ENCODE results near the gene MYH14.

The MYH14 gene

DNA sequence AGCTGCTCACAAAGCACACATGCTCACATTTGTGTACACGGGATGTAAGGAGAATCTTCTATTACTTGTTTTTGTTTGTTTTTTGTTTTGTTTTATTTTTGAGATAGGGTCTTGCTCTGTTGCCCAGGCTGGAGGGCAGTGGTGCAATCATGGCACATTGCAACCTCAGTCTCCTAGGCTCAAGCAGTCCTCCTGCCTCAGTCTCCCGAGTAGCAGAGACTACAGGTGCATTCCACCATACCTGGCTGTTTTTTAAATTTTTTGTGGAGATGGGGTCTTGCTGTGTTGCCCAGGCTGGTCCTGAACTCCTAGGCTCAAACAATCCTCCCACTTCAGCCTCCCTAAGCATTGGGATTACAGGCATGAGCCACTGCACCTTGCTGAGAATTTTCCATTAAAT is 83.9 kb downstream of the MYH14 start:
- no peak for DNase-seq (ENCODE audit: low read depth in 2 of 2, low spot score in 1 of 2)

DNA sequence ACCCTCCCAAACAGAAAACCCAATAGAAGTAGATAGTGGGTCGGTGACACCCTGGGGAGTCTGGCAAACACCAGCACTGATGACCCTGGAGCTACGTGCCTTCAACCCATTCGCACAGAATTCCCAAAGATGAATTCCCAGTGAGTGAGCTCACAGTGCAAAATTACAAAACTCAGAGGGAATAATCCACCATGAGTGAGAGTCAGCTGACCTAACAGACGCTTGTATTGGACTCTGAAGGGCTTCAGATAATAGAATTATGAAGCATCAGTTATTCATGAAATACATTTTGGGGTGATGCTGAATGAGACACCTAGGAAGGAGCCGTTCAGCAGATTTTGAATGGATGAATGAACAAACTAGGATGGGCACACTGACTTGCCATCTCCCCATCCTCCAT is 85.5 kb downstream of the MYH14 start:
- DNase-seq (ENCODE audit: low read depth in 2 of 2, low spot score in 1 of 2): no peak

DNA sequence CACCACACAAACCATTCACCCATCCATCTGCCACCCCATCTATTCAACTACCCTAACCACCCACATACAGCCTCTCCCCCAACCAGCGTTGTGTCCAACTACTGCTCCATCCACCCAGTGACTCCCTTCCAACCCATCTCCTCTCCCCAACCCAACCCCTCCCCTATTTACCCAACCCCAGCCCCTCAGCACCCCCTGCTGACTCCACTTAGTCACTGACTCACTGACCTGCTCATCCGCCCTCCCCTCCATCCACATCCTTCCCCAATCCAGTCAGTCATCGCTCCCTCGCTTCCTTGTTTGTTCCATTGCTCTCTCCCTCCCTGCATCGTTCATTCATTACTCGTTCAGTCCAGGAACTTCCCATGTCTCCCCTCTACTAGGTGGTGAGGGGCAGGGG is 86.6 kb downstream of the MYH14 start:
- DNase-seq (ENCODE audit: low read depth in 2 of 2, low spot score in 1 of 2): no peak

DNA sequence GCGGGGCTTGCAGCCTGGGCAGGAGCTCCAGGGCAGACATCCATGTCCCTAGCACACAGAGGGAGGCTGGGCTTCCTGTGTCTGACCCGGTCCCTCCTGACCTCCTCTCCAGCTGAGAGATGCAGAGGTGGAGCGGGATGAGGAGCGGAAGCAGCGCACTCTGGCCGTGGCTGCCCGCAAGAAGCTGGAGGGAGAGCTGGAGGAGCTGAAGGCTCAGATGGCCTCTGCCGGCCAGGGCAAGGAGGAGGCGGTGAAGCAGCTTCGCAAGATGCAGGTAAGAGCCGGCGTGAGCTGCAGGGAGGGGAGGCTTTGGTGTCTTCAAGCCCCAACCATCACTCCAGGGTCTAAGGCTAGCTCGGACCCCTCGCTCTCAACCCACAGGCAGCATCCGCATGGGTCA is 87.4 kb downstream of the MYH14 start:
- no peak for DNase-seq (ENCODE audit: low read depth in 2 of 2, low spot score in 1 of 2)

DNA sequence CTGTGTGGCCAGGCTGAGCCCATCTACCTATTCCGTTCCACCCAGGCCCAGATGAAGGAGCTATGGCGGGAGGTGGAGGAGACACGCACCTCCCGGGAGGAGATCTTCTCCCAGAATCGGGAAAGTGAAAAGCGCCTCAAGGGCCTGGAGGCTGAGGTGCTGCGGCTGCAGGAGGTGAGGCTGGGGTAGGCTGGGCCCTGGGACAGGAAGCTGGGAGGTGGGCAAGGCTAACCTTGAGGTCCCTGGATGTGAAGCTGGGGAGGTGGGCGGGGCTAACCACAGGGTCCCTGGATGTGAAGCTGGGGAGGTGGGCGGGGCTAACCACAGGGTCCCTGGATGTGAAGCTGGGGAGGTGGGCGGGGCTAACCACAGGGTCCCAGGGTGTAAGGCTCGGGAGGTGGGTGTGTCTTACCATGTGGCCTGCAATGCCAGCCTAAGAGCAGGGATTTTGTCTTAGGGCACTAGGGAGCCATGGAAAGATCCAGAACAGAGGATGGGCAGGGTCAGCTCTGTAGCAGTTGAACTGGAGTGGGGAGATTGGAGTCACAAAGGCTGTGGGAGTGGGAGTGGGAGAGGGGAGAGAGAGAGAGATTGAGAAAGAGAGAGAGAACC is 88.9 kb downstream of the MYH14 start:
- no peak for DNase-seq (ENCODE audit: low read depth in 2 of 2, low spot score in 1 of 2)

DNA sequence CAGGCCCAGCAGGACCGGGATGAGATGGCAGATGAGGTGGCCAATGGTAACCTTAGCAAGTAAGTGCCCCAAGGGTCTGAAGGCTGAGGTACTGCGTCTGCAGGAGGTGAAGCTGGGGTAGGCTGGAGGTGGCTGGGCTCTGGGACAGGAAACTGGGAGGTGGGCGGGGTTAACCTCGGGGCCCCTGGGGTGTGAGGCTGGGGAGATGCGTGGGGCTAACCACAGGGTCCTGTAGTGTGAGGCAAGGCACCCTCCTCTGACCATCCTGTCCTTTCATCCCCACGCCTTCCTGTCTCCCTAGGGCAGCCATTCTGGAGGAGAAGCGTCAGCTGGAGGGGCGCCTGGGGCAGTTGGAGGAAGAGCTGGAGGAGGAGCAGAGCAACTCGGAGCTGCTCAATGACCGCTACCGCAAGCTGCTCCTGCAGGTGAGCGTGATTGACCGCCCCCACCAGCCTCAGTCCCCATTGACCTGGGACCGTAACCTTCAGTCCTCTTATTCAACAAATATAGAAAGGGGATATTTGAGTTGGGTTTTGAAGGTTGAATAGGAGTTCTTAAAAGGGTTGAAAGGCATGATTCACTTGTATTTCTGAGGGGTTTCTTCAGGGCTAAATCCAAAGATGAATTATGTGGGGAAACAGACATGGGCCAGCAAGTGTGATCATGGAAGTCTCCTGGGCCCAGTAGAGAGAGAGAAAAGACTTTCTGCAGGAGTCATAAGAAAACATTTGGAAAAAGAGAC is 90.0 kb downstream of the MYH14 start:
- no peak for DNase-seq (ENCODE audit: low read depth in 2 of 2, low spot score in 1 of 2)

DNA sequence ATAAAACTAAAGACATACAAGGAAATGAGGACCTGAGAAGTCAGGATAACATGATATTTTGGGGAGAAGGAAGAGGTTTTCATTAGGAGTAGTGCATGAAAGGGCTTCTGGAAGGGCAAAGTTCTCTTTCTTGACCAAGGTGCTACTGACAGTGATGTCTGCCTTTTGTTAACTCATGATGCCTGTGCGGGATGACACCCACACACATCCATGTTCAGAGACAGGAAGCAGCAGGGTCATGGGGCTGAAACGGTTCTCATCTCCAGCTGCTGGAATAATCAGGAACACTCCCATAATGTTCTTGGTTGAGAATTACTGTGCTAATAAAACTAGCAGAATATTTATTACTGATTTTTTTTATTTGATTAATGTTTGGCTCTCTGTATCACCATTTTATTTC is 96.6 kb downstream of the MYH14 start:
- DNase-seq (ENCODE audit: low read depth in 2 of 2, low spot score in 1 of 2): no peak

DNA sequence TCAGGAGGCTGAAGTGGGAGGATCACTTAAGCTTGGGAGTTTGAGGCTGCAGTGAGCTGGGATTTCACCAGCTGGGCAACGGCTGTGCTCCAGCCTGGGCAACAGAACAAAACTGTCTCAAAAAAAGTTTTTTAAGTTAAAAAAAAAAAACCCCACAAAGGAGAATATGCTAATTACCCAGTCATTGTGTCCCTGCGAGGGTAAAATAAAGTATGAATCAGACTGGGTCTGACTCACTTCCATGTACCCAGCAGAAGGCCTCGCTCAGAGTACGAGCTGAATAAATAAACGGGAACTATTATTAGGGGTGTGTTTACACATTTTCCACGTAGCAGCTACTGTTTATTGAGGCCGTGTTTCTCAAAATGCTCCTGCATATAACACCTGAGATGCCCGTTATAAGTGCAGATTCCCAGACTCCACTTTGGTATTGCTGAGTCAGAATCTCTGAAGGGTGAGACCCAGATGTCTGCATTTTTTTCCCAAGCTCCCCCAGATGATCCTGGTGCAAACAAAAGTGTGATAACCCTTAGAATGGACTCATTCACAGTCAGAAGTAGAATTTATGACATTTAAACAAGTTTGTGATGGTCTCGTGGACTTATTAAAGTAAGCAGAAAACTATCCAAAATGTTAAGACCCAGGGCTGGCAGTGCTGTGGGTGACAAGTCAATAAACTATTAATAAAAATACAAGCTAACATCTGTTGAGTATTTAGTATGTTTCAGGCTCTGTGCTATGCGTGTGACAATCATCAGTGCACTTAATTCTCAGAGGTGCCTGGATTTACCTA is 97.6 kb downstream of the MYH14 start:
- no peak for DNase-seq (ENCODE audit: low read depth in 2 of 2, low spot score in 1 of 2)

DNA sequence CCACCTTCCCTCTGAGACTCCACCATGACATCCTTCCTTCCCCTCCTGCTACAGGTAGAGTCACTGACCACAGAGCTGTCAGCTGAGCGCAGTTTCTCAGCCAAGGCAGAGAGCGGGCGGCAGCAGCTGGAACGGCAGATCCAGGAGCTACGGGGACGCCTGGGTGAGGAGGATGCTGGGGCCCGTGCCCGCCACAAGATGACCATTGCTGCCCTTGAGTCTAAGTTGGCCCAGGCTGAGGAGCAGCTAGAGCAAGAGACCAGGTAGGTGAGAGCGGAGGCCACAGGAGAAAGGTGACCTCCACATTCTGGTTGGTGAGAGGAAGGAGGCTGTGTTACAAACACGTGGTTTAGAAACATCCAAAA is 98.2 kb downstream of the MYH14 start:
- no peak for DNase-seq (ENCODE audit: low read depth in 2 of 2, low spot score in 1 of 2)

DNA sequence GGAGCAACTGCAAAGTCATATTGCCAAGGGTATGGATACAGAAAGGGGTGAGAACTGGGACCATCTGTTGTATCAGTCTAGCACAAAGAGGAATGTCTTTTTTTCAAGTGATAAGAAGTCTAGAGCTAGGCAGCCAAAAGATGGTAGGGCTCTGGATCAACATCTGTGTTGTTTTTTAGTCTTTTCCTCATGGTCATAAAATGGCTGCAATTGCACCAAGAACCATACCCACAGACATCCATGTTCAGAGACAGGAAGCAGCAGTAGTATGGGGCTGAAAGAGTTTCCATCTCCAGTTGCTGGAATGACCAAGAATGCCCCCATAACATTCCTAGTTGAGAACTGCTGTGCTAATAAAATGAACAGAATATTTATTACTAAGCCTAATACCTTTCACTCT is 100.1 kb downstream of the MYH14 start:
- DNase-seq (ENCODE audit: low read depth in 2 of 2, low spot score in 1 of 2): no peak

DNA sequence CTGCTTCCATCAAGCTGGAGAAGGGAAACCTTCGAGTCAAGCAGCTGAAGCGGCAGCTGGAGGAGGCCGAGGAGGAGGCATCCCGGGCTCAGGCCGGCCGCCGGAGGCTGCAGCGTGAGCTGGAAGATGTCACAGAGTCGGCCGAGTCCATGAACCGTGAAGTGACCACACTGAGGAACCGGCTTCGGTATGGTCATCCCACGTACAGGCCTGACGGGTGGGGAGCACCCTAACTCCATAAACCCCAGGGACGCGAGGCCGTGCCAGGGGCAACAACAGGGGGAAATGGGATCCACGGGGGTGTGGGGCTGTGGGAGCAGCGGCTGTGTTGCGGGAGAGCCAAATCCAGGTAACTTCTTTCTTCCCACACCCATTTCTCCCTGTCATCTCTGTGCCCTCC is 105.6 kb downstream of the MYH14 start:
- no peak for DNase-seq (ENCODE audit: low read depth in 2 of 2, low spot score in 1 of 2)

DNA sequence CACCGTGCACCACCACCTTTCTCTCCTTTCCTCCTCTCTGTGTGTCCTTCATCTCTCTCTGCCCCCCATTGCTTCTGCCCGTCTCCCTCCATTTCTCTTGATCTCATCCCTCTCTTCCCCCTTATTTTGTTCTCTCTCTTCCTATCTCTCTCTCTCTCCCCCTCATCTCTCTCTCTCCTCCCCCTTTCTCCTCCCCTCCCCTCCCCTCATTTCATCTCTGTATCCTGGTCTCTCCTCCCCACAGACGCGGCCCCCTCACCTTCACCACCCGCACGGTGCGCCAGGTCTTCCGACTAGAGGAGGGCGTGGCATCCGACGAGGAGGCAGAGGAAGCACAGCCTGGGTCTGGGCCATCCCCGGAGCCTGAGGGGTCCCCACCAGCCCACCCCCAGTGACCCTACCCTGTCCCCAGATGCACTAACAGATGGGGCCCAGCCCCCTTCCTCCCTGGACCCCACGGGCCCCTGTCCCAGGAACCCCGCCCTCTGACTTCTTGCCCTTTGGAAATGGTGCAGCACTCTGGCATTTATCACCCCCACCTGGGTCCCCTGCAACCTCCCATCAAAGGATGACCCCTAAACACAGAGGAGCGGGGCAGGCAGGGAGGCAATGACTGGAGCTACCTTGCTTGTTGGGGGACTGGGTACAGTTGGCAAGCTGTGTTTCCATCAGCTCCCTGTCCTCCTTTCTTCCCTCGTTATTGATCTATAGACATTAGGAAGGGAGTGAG is 106.1 kb downstream of the MYH14 start:
- DNase-seq (ENCODE audit: low read depth in 2 of 2, low spot score in 1 of 2): no peak

DNA sequence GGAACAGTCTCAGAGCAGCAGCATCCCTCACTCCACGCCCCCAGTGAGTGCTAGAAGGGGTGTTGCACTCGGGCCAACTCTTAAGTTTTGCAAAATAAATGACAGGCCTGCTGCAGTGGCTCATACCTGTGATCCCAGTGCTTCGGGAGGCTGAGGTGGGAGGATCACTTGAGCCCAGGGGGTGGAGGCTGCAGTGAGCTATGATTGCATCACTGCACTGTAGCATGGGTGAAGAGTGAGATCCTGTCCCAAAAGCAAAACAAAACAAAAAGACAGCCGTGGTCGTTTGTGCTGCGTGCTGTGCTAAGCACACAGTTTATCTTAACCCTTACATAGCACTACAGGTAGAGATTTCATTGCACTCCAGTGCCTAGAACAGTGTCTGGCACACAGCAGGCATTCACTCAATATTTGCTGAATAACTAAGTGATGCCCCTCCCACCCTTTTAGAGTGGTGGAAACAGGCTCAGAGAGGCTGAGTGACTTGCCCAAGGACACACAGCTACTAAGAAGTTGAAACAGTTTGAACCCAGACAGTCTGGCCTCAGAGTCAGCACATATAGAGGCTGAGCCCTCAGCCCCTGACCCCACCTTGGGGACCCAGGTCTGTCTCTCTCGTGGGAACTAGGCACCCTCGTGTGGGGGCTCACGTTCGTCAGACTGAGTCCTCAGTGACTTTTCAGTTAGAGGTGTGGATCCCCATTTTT is 107.5 kb downstream of the MYH14 start:
- no peak for DNase-seq (ENCODE audit: low read depth in 2 of 2, low spot score in 1 of 2)

DNA sequence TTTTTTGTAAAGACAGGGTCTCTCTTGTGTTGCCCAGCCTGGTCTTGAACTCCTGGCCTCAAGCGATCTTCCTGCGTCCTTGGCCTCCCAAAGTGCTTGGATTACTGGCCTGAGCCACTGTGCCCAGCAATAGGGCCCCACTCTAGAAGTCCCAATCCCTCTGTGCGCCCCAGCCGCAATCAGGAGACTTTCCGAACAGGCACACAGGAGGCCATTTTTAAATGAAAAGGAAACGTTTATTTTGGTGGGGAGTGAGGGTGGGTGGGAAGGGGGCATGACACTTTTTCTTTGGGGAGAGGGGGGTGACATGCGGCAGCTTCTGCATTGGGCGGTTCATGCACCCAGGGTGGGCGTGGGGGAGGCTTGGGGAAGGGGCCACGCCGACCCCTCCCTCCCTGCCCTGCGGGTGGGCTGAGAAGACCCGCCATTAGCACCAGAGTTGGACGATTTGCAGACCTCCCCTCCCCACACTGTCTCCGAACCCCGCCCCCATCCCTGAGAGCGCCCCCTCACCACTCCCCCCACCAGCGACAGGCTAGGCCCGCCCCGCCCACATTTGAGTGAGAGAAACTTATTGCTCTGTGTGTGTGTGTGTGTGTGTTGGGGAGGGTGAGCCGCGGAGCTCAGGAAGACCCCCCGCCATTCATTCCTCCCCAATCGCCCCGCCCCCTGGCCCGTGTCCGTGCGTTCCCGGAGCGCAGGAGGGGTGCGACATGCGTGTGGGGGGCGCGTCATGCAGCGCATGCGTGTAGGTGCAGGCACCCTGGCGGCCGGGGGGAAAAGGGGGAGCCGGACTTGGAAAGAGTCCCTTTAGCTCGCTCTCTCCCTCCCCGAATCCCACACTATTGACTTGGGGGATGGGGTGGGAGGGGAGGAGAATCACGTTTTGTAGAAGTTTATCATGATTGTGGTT is 108.6 kb downstream of the MYH14 start:
- no peak for DNase-seq (ENCODE audit: low read depth in 2 of 2, low spot score in 1 of 2)

DNA sequence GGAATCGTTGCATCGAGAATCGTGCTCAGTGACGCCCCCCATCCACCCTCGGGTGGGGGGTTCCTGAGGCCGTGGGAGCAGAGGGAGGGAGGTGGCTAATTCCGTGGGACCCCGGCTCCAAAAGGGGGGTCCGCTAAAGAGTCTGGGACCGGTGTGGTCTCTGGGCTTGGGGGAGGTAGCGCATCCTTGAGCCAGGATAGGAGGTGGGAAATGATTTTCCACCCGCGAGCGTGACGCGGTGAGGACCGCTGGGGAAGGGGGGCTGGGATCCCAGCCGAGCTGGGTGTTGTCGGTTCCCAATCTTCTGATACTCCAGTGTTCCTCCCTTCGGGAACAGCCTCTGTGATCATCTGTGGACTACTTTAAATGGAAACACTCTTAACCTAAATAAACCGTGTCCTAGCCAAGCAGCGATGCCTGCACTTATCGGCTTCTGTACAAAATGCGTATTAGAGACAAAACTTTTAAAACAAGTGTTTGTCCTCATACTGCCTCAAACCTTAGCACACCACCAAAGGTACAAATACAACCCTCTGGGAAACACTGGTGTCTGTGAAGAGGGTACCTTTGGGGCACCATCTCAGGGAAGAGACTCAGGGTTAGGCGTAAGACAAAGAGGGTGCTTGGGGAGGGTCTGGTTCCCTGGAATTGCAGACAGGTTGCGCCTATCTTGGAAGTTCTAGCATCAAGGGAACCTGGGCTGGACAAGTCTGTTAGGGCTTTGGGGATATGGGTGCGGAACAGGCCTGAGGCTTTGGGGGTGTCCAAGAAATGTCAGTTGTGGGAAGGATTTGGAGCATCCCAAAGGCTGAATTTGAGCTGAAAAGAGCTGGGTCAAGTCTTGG is 109.8 kb downstream of the MYH14 start:
- no peak for DNase-seq (ENCODE audit: low read depth in 2 of 2, low spot score in 1 of 2)

DNA sequence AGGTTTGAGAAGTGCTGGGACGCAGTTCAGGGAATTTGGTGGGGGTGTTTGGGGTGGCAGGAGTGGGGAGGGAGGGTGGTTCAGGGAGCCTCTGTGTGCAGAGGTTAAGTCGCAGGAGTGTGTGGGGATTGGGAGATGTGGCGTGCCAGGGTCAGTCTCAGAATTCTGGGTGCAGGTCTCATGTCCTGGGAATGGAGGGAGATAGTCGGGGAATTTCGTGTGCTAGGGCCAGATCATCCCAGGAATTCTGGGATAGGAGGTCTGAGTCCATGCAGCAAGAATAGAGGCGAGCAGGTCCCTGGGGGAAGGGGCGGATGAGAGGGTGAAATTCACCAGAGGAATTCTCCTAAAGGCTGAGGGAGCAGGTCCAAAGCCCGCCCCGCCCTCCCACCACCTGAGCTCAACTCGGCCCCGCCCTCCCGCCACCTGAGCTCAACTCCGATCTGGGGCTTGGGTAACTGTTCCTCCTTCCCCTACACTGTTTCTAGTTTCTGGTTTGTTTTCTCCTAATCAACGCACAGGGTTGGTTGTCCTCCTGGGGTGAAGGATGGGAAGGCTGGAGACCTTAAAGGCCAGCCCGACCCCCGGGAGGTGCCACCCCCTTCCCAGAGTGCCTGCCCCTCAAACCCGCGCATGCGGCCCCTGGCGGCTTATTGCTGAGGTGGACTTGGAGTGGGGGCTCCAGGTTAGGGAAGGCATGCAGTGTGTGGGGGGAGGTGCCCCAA is 110.6 kb downstream of the MYH14 start:
- no peak for DNase-seq (ENCODE audit: low read depth in 2 of 2, low spot score in 1 of 2)

DNA sequence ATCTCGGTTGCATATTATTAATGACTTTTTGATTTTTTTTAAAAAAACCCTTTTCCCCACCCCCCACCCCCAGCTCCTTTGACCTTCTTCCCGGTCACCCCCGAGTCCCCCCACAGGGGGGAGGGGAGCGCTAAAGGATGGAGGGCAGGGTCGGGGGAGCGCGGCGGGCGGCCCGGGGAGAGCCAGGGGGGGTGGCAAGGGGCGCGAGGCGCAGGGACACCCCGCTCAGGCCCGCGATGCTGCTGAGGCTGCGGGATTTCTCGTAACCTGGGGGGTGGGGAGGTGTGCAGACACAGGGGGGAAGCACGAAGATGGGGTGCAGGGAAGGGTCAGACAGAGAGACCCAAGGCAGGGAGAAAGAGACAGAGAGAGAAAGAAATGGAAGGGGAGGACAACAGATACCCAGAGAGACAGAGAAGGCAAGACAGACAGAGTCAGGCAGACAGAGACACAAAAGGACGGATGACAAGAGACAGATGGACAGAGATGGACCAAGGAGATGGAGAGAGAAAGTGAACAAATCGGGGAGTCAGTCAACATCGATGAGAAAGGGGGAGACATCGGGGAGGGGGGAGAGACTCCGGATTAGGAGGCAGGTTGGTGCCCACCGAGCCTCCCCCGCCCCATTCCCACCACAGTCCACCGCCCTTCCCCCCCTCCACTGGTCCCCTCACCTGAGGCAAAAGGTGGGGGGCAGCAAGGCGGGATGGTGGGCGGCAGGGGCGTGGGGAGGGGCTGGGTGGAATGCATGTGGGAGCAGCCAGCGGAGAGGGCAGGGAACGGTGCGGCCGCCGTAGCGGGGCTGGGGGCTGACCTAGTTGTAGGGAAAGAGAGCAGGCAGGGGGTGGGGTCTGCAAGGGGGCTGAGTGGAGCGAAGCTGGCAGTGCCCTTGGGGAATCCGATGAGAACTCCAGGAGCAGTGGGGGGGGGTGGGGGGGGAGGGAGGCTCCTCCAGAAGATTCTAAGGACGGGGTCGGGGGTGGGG is 111.6 kb downstream of the MYH14 start:
- no peak for DNase-seq (ENCODE audit: low read depth in 2 of 2, low spot score in 1 of 2)

Data from stimulated activated CD8-positive, alpha-beta memory T cell treated with anti-CD3 and anti-CD28 coated beads, Interleukin-4, amount 100 ng/mL, for 1 hour (primary cell).